MCF 10A (cell line): ENCODE measurements around the gene PTPRU. TPM values are rescaled to one million over a fixed set of nuclear protein-coding genes. Genes with fewer than 3 reads are reported as not detected.

Experiments
- BruUV-seq: library from RNA; stranded (reverse); fragments of 400-500 nt; replicated peaks from 2 replicates; lab custom pipeline; 2021; lab: Mats Ljungman, UMichigan
- CTCF ChIA-PET: fragments of 300-600 bp; sonication (Branson Sonifier 250); formaldehyde crosslinking; extraction: SDS; loops from one replicate; lab custom pipeline; 2021; ENCODE audit warnings: antibody characterized with exemption, inconsistent platforms; lab: Yijun Ruan, JAX
- POLR2A ChIA-PET: fragments of 300-600, 350-650 bp; sonication (Branson Sonifier 250); formaldehyde crosslinking; extraction: SDS; loops from one replicate; lab custom pipeline; 2020; ENCODE audit warnings: antibody characterized with exemption, inconsistent platforms; lab: Yijun Ruan, JAX
- DNase-seq: peaks from one replicate; pipeline ENCODE4 v3.0.0-alpha.2; 2018; ENCODE audit not compliant: unreplicated experiment
- H3K27ac Mint-ChIP-seq: one replicate; pipeline ENCODE4 v1.8.0; 2022; ENCODE audit warnings: mild to moderate bottlenecking, low read depth, mixed read lengths; ENCODE audit not compliant: unreplicated experiment
- H3K27me3 Mint-ChIP-seq: one replicate; pipeline ENCODE4 v1.8.0; 2022; ENCODE audit warnings: mixed read lengths; ENCODE audit not compliant: insufficient read depth, unreplicated experiment
- H3K36me3 Mint-ChIP-seq: one replicate; pipeline ENCODE4 v1.8.0; 2022; ENCODE audit warnings: mild to moderate bottlenecking, moderate library complexity, mixed read lengths; ENCODE audit not compliant: insufficient read depth, unreplicated experiment
- H3K4me1 Mint-ChIP-seq: one replicate; pipeline ENCODE4 v1.8.0; 2022; ENCODE audit warnings: mixed read lengths; ENCODE audit not compliant: insufficient read depth, unreplicated experiment
- H3K4me3 Mint-ChIP-seq: one replicate; pipeline ENCODE4 v1.8.0; 2022; ENCODE audit warnings: mild to moderate bottlenecking, moderate library complexity, mixed read lengths; ENCODE audit not compliant: unreplicated experiment
- H3K9me3 Mint-ChIP-seq: one replicate; pipeline ENCODE4 v1.8.0; 2022; ENCODE audit warnings: mixed read lengths; ENCODE audit not compliant: unreplicated experiment
- intact Hi-C: fragments of 100-400 bp; cut with micrococcal nuclease; formaldehyde crosslinking; loops from 2 replicates; pipeline ENCODE4 v1.14.1; 2022
- total RNA-seq: library from RNA; stranded (reverse); gene quantifications from 2 replicates; pipeline ENCODE4 v1.2.3, GENCODE V29; 2022
- TF ChIP-seq, protein P1 (sequence below): fragments of 200-600 bp; IDR thresholded peaks from one replicate; pipeline ENCODE4 v1.8.0; 2022; ENCODE audit warnings: antibody characterized with exemption, mild to moderate bottlenecking; ENCODE audit not compliant: unreplicated experiment

The PTPRU gene
- total RNA-seq, 1 experiment from 2014 or later = 24.1 TPM

DNA sequence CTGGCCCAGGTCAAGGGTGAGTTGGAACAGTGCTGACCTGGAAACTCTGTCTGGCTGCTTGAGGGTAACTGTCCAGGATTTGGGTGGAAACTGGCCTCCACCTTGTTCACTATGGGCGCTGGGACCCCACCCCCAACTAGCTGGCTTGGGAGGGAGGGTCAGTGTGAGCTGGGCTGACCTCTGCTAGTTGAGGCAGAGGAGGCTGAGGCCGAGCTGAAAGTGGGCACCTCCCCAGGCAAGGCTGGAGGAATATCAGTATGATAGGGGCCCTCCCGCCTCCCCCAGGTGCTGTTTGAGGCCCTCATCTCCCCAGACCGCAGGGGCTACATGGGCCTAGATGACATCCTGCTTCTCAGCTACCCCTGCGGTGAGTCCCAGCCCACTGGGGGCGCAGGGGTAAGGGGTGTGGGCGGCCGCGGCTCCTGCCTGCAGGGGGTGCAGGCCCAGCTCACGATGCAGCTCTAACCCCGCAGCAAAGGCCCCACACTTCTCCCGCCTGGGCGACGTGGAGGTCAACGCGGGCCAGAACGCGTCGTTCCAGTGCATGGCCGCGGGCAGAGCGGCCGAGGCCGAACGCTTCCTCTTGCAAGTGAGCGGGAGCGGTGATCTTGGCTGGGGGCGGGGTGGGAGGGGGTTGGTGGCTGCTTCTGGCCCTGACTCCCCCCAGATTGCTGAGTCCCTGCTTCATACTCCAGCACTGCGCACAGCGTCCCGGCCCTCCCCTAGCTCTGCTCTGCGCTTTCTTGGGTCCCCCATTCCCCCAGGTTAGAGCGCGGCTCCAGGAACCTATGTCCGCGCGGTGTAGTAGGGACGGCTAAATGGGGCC is 22.9 kb downstream of the PTPRU start:
- intact Hi-C loops = no loop called here
- CTCF ChIA-PET = interaction anchor here (1.0 kb wide), 1 partner anchor 12 kb away, joined by 3 read pairs; no protein-coding TSS in a partner anchor
- H3K4me1 Mint-ChIP-seq = peaks cover 15% of the 10 kb centered on the region
- peaks cover 22% of the 10 kb centered on the region for H3K36me3 Mint-ChIP-seq
- no peak overlapping the region for H3K27ac Mint-ChIP-seq
- H3K4me3 Mint-ChIP-seq = no peak overlapping the region
- POLR2A ChIA-PET = no interaction called here
- H3K27me3 Mint-ChIP-seq = no peaks in the 10 kb centered on the region
- H3K9me3 Mint-ChIP-seq = no peaks in the 10 kb centered on the region
- TF ChIP-seq, protein P1, sequence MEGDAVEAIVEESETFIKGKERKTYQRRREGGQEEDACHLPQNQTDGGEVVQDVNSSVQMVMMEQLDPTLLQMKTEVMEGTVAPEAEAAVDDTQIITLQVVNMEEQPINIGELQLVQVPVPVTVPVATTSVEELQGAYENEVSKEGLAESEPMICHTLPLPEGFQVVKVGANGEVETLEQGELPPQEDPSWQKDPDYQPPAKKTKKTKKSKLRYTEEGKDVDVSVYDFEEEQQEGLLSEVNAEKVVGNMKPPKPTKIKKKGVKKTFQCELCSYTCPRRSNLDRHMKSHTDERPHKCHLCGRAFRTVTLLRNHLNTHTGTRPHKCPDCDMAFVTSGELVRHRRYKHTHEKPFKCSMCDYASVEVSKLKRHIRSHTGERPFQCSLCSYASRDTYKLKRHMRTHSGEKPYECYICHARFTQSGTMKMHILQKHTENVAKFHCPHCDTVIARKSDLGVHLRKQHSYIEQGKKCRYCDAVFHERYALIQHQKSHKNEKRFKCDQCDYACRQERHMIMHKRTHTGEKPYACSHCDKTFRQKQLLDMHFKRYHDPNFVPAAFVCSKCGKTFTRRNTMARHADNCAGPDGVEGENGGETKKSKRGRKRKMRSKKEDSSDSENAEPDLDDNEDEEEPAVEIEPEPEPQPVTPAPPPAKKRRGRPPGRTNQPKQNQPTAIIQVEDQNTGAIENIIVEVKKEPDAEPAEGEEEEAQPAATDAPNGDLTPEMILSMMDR = no peak
- no peak for DNase-seq
- BruUV-seq = no TSS peak

DNA sequence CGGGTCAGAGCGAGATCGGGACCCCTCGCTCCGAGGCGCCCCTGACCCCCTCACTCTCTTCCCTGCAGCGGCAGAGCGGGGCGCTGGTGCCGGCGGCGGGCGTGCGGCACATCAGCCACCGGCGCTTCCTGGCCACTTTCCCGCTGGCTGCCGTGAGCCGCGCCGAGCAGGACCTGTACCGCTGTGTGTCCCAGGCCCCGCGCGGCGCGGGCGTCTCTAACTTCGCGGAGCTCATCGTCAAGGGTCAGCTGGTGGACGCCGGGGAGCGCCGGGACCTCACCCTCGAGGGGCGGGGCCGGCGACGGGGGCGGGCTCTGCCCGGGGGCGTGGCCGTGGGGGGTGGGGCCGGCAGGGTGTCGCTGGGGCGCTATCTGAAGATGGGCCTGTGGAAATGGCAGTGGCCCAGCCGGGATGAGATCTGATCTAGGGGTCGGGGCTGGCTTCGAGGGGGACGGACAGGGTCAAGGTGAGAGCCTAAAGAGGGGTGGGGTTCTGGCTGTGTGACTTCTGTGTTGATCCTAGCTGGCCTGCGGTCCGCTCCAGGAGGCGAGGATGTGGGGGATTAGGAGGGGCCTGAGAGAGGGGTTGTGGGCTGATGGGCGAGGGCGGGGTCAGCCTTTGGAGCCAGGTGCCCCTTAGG is 23.6 kb downstream of the PTPRU start:
- Mint-ChIP-seq H3K27me3 (no peaks in the 10 kb centered on the region), H3K27ac (no peak overlapping the region), H3K4me3 (no peak overlapping the region), H3K9me3 (no peaks in the 10 kb centered on the region), H3K4me1 (peaks cover 15% of the 10 kb centered on the region), H3K36me3 (peaks cover 24% of the 10 kb centered on the region)
- ChIA-PET CTCF (interaction anchor here (1.0 to 1.1 kb wide), 2 partner anchors 13 to 14 kb away, joined by 3 read pairs; no protein-coding TSS in a partner anchor), POLR2A (no interaction called here)
- TF ChIP-seq, protein P1 = no peak
- no peak for DNase-seq
- no TSS peak for BruUV-seq
- intact Hi-C loops = no loop called here

DNA sequence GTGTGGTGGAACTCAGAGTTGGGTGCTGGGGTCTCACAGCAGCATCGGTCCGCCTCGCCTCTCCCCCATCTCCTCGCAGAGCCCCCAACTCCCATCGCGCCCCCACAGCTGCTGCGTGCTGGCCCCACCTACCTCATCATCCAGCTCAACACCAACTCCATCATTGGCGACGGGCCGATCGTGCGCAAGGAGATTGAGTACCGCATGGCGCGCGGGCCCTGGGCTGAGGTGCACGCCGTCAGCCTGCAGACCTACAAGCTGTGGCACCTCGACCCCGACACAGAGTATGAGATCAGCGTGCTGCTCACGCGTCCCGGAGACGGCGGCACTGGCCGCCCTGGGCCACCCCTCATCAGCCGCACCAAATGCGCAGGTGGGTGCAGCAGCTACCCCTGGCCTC is 24.2 kb downstream of the PTPRU start:
- intact Hi-C loops = no loop called here
- no peak overlapping the region for H3K27ac Mint-ChIP-seq
- peaks cover 30% of the 10 kb centered on the region for H3K36me3 Mint-ChIP-seq
- H3K27me3 Mint-ChIP-seq = no peaks in the 10 kb centered on the region
- ChIA-PET CTCF (interaction anchor here (1.1 kb wide), 1 partner anchor 15 kb away, joined by 3 read pairs; no protein-coding TSS in a partner anchor), POLR2A (interaction anchor here (0.6 kb wide), 1 partner anchor 1292 kb away, joined by 3 read pairs; no protein-coding TSS in a partner anchor)
- H3K4me3 Mint-ChIP-seq = no peak overlapping the region
- no peak for DNase-seq
- H3K4me1 Mint-ChIP-seq = peaks cover 15% of the 10 kb centered on the region
- H3K9me3 Mint-ChIP-seq = no peaks in the 10 kb centered on the region
- TF ChIP-seq, protein P1 = no peak
- no TSS peak for BruUV-seq
